ENCODE data around the gene ACVR1C.
A peak's percentile ranks its signal among the peaks of the same experiment; 100 is the strongest.

The ACVR1C gene

DNA sequence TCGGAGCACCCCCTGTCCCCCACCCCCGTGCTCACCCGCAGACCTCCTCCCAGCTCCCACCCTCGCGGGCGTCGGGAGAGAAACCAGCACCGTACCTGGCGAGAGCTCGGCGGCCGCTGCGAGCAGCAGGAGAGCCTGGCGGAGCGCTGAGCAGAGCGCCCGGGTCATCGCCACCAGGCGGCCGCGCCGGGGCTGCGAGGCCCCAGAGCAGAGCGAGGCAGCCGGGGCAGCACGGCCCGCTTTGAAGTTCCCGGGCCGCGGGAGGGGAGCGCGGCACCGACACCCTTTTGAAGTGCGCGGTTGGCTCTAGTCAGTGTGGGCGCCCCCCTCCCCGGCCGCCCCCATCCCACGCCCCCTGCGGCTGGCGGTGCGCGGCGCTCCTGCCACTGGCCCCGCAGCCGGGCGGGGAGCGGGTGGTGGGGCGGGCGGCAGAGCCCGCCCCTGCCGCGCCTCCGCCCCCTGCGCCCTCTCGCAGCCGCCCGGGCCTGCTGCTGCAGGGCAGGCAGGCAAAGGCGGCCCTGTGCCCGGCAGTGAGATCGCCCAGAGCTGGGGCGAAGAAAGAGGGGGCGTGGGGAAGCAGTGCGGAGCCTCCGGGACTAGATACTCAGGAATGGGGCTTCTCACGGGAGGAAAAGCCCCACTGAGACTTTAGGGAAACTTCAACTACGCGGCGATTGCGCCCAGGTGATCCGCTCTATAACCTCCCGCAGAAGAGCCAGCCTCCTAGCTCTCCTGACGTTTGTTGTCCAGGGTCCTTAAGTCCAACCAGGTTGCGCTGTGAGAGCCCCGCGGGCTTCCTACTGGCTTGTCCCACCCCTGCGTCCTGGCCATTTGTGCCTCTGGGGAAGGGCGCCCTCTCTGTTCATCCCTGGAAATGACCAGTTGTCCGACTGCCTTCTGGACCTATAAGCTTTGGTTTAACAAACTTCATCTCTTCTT, at the start of gene ACVR1C:
ACVR1C (minus strand) TSS at position 388 of the 939 bp plus-strand sequence; CDS start at position 168, 220 bp downstream.
- DNase-seq (ENCODE audit: low read depth in 2 of 2, low spot score in 1 of 2) = peak in 1 of 2 donors; percentile 39

DNA sequence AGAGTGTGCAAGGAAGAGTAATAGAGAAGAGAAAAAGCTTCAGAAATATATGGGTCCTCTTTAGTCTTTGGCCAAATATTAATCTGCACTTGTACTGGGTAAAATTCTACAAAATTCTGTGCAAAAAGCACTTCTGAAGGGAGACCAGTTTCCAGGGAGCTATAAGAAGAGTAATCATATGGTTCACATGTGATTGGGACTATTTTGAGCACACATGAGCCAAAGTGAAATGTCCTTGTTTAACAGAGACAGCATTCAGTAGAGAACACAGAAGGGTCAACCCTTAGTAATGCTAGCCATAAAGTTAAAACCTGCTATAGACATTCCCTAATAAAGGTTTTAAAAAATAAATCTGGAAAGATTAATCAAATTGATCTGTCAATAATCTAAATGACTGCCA, 49.3 kb upstream of the ACVR1C start:
- DNase-seq (ENCODE audit: low read depth in 2 of 2, low spot score in 1 of 2) = no peak

DNA sequence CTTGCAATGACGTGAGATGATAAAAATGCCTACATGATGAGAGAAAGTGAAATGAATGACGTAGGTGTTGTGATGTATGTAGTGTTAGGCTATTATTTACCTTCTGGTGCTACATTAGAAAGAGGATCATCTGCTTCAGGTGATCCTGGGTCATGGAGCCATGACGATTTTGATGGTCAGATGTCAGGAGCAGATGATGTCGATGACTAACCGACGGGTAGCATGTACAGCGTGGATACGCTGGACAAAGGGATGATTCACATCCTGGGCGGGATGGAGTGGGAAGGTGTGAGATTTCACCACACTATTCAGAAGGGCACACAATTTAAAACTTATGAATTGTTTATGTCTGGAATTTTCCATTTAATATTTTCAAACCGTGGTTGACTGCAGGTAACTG, 43.5 kb upstream of the ACVR1C start:
- DNase-seq (ENCODE audit: low read depth in 2 of 2, low spot score in 1 of 2) = no peak

DNA sequence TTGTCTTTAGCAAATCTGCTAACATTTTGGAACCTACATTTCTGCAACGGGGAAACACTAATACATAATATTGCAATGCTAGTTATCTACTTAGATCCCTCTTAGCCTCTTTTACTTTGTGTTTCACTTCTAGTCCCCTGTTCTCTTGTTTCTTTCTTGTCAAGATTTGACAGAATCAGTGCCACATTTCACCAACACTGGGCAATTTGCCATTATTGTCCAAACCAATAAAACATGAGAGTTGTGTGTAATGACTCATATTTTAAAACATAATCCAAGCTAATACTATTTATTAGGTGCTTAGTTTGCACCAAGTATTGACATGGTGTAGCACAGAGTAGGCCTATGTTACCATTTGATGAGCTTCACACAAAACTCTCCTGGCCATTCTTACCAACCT, 33.7 kb upstream of the ACVR1C start:
- DNase-seq (ENCODE audit: low read depth in 2 of 2, low spot score in 1 of 2) = no peak

DNA sequence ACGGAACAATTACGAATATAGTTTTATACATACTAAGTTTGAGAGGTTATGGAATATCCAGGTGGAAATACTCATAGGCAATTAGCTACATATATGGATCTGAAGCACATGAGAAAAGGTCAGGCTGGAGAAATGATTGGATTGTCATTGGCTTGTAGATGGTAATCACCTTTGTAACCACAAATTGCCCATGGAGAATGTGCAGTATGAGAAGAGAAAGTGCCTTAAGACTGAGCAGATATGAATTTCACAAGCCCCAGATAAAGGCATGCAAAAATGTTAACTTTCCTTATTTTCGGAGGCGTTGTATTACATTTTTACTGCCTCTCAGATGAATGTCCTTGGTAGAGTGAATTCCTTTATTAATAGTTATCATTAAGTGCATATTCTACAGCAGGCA, 33.1 kb upstream of the ACVR1C start:
- no peak for DNase-seq (ENCODE audit: low read depth in 2 of 2, low spot score in 1 of 2)

DNA sequence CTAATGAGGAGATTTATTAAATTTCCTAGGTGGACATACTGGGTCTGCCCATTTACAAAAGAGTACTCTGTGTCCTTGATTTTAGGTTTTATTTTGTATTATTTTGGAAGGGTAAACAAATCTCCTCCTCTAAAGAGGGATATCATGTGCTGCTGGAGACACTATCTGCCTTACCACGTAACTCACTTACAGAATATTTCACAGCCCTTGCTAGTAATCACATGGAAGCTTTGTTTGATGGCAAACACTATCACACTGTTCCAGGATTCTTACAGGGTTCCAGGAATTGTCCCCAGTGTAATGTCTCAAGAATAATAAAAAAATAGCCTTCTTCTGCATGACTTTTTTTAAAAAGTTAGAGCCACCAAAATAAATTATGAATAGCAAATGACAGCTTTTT, 29.2 kb upstream of the ACVR1C start:
- no peak for DNase-seq (ENCODE audit: low read depth in 2 of 2, low spot score in 1 of 2)

DNA sequence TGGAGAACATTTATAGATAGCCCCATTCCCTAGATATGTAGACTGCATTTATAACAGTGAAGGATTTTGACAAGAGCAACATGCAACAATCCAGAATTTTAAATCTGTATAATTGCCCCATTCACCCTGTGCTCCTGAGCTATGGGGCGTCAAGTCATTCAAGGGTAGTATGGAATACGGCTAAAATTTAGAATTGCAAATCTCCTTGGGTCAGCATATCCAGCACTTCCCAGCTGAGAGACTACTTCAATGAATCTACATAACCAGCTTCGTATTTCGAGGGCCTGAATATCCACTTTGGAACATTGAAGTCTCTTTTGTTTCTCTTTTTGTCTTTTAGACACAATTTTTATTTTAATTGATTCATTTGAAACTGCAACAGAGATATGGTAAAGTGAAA, 28.4 kb upstream of the ACVR1C start:
- DNase-seq (ENCODE audit: low read depth in 2 of 2, low spot score in 1 of 2) = no peak

DNA sequence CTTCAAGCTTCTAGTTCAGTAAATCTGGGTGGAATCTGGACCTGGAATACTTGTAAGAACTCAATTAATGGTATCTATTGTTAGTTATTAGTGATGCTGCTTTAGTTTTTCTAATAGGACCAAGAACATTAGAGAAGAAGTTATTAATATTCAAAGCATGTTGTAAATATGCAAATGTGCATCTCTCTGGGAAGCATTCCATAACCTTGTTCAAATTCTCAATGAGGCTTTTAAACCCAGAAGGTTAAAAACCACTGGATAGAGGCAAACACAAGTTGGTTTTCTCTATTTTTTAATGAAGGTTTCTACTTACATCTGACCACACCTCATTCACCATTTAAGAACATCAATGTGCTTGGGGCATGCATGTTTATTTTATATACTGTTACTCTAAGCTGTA, 16.1 kb upstream of the ACVR1C start:
- no peak for DNase-seq (ENCODE audit: low read depth in 2 of 2, low spot score in 1 of 2)

DNA sequence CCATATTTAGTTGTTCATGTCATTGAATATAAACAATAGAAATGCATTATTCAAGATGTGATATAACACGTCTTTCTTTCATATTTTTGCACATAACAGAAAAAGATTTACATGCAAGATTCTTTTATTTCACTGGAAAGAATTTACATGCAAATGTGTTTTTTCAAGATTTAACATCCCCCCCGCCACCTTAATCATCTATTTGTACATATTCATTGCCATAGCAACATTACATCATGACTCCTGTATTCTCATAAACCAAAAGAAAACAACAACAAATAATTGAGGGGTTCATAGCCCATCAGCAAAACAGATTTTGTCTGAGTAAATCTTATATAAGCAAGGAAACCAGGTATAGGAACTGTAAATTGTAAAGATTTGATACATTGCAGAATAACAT, 3.2 kb upstream of the ACVR1C start:
- DNase-seq (ENCODE audit: low read depth in 2 of 2, low spot score in 1 of 2) = no peak

DNA sequence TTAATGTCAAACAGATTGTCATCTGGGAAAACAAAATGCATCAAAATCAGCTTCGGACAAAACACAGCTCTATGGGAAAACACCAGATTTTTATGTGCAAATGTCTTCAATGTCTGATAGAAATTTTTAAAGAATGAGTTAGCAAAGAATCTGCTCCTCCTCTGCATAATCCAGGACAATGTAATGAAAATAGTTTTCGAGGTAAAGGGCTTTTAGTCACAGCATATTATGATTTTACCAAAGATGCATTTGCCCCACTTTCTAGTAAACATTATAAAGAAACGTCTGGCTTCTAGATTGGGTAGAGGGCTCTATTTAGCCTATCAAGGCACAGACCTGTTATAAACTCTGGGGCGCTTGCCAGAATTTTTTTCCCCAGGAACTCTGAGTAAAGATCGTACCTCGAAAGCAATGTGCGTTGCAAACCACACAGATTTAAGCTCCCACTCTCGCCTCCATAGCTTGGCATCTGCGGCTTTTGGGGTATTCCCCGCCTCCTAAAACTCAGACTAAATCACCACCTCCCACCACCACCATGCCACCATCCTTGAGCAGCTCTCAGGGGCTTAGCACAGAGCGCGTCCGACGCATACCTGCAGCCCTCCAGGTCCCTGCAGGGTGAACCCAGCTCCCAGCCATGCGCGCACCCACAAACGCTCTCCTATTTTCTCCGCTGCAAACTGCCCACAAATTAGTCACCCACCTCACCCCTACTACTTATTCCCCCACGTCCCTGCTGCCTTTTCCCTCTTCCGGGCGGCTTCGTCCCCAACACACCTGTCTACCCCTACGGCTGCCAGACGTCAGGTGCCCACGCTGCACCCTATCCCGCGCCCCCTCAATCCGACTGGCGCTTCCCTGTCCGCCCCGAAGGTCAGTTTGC, 829 bp downstream of the ACVR1C start:
- no peak for DNase-seq (ENCODE audit: low read depth in 2 of 2, low spot score in 1 of 2)

DNA sequence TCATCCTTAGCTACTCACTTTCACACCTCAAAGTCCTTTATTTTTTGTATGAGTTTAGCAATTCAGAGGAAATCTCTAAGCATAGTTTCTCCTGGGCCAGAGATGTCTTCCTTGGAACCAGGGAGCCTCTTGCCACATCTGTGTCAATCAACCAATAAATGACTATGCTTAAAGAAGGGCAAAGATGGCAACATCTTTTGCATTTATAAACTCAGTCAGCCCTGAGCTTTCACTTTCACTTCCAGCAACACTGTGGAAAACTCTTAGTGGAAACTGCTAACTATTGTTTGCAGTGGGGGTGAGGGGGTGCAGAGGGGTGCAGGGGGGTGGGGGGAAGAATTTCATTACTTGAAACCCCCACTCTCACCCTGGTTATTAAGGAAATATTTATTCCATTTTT, 3.4 kb downstream of the ACVR1C start:
- no peak for DNase-seq (ENCODE audit: low read depth in 2 of 2, low spot score in 1 of 2)

DNA sequence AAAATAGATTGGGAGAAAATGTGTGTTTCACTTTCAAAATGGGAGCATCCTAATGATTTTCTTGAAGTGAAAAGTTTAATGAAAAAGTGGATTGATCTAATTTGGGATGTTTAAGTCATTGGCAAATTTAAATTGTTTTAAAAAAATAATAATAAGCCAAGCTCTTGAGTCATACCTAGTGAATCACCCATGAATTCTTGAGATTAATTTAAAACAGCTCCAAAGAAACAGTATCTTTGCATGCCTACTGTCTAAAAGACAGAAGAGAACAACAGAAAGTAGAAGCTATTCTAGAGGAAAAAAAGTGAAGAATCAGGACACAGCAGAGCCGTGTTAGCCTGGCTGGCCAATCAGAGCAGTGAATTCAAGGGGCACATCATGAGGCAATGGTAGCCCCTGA, 7.7 kb downstream of the ACVR1C start:
- DNase-seq (ENCODE audit: low read depth in 2 of 2, low spot score in 1 of 2) = no peak

DNA sequence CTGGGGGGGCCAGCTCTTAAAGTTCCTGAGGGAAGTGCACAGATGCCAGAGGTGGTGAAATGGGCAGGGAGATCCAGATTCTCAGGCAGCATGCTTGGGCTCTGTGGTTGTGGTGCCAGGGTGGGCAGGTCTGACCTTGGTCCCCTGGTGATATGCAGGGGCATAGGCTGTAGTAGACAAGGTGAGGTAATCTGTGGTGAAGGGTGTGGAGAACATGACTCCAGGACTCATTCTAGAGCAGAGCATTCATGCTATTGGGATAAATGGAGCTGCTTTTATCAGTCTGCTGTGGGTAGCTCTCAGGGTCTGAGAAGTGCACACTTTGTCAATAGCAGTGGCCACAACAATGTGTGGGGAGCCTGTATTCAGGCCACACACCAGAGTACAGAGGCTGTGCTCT, 16.9 kb downstream of the ACVR1C start:
- DNase-seq (ENCODE audit: low read depth in 2 of 2, low spot score in 1 of 2) = no peak

DNA sequence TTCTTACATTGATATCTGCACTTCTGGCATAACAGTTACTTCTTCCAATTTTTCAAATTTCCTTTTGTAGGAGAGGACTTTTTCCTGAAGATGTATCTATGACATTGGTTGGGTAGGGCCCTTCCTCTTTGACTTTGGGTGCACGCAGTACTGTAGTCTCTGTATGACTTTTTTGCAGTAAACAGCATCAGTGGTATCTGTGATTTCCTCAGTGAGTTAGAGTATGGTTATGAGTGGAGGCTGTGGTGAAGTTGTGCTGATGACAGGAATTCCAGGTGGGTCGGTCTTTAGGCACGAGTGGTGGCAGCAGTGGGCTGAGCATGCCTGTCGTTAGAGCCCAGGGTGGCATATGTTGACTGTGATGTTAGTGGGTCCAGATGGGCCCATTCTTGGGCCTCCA, 17.6 kb downstream of the ACVR1C start:
- no peak for DNase-seq (ENCODE audit: low read depth in 2 of 2, low spot score in 1 of 2)

DNA sequence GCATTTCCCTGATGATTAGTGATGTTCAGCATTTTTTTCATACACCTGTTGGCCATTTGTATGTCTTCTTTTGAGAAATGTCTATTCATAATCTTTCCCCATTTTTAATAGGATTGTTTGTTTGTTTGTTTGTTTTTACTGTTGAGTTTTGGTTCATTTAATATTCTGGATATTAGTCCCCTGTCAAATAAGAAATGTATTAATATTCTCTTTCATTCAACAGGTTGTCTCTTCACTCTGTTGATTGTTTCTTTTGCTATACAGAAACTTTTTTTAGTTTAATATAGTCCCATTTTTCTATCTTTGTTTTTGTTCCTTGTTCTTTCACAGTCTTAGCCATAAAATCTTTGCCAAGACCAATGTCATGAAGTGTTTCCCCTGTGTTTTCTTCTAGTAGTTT, 22.1 kb downstream of the ACVR1C start:
- DNase-seq (ENCODE audit: low read depth in 2 of 2, low spot score in 1 of 2) = no peak

DNA sequence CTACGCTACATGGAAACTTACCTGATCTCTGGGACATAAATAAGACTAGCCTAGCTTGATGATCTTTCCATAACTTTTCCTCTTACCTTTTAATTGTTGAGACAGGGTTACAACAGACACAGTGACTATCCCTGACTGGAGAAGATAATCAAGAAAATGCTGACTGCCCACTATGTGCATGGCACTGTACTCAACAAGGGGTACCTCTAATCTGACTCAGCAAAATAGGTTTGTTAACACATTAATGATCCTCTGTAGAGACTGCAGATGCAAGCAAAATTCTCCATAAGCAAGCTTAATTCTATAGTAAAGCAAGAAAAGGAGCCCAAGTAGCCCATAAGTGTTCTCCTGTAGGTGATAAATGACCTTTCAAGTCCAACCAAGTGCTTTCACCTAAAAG, 25.5 kb downstream of the ACVR1C start:
- no peak for DNase-seq (ENCODE audit: low read depth in 2 of 2, low spot score in 1 of 2)

DNA sequence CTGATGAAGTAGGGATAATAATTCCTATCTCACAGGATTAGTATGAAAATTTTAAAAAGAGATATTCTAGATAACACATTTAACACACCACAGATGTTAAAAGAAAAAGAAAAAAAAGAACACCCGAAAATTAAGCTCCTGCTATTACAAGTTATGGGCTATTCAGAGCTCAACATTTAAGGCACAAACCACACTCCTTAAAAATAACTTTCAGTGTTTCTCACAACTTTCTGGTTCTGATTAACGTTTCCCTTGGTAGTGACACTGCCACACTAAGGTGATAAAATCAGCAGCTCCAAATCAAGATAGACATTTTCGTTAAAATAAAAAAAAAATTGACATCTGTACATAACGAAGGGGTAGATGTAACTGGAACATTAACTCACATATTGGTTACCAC, 26.9 kb downstream of the ACVR1C start:
- no peak for DNase-seq (ENCODE audit: low read depth in 2 of 2, low spot score in 1 of 2)

DNA sequence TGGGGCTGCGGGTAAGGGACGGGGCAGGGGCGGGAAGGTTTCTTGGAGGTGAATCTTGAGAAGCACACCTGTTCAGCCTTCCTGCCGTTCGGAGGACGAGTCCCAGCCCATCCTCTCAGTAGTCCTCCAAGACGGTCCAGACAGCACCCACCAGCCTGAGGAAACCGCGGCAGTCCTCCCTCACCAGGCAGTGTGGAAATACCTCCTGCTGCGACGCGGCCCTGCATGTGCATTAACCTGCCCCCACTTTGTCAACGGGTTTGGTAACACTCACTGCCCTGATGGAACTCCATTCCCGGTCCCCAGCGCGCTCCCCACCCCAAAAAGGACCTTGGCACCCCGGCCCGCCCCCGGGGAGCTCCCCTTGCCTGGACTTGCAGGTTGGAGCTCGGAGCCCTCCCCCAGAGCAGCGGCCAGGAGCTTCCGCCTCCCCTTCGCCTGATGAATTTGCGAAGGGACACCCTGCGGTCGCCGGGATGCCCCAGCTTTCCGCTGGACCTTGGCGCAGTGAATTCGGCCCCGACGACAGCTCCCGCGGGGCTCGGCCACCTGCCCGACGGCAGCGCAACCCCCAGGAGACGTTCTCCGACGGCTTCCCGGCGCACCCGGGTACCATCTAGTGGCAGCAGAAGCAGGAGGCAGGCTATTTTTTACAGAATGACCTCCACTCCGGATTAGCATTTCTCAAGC, 31.5 kb downstream of the ACVR1C start:
- peak; percentile 11 to 31 for DNase-seq (ENCODE audit: low read depth in 2 of 2, low spot score in 1 of 2)

DNA sequence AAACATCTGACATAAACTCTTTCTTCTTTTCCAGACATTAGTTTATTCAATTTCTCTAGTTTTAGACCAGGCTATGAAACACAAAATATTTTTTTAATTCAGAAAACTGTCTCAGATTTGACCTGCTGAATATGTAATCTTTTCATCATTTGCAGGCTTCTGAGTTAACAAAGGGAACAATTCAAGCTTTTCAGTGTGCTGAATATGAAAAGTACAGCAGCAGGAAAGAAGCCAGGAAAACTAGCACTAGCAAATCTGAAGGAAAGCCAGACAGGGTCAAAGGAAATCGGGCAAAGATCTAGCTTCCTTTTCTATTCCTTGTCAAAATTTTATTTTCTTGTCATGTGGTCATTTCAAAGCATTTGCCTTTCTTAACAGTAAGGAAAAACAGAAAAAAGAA, 35.3 kb downstream of the ACVR1C start:
- no peak for DNase-seq (ENCODE audit: low read depth in 2 of 2, low spot score in 1 of 2)

DNA sequence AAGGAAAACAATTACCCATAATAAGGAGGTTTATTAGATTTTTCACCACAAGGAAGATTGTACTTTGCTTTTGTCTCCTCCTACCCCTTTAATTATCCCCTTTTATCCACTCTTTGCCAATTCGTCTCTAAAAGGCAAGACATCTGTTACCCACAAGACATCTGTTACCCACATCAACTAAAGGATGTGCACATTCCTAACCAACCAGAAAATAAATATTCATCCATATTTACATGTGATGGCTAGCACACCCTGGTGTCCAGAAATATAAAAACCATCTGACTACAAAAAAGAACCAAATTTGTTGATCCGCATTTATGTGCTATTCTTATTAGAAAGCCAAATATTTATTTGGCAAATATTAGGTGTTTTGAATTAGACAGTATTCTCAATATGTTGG, 35.7 kb downstream of the ACVR1C start:
- DNase-seq (ENCODE audit: low read depth in 2 of 2, low spot score in 1 of 2) = no peak

DNA sequence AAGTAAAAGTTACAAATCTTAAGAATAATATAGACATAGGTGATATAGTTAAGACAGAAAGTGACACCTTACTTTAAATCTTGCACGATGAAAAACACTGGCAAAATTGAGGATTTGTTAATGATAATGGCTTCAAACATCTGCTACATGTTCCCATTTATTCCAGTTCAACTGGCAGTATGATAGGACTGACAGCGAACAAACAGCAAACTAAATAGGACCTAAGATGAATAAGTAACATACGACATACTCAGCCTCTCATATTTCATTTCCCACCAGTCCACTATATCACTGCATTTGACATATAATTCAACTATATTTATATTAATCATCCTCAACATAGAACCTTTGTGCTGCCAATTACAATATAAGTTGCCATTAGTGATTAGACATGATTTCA, 36.3 kb downstream of the ACVR1C start:
- DNase-seq (ENCODE audit: low read depth in 2 of 2, low spot score in 1 of 2) = no peak

DNA sequence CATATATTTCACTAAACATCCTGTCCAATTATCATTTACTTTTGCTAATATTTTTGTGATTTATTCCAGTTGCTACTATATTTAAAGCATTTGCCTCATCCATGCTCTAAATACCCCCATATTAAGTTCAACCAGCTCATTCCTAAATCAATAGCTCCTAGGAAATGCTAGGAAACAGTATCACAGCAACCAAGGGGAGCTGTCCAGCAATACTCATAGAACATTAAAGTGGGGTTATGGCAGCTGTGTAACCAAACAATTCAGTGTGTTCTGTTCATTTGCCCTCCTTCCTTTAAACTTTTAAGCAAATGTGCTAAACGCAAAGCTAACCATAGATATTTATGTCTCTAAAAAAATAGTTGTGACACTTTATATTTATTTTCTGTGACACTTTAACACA, 41.1 kb downstream of the ACVR1C start:
- DNase-seq (ENCODE audit: low read depth in 2 of 2, low spot score in 1 of 2) = no peak
